HepG2 (cell line): Measurements from ENCODE around the gene EIF3L. TPM values are rescaled to one million over a fixed set of nuclear protein-coding genes. Genes with fewer than 3 reads are reported as not detected.

ENCODE experiments used
- AFF4 ChIP-seq: sonication (generic); formaldehyde crosslinking; IDR thresholded peaks from 2 replicates; pipeline ENCODE4 v1.4.0; 2020; ENCODE audit warnings: missing genetic modification reagents
- ATF2 ChIP-seq: sonication (generic); formaldehyde crosslinking; IDR thresholded peaks from 2 replicates; pipeline ENCODE4 v1.4.0; 2020; ENCODE audit warnings: missing genetic modification reagents
- DZIP1 ChIP-seq: sonication (generic); formaldehyde crosslinking; IDR thresholded peaks from 2 replicates; pipeline ENCODE4 v1.5.0; 2020; ENCODE audit warnings: mild to moderate bottlenecking, missing genetic modification reagents
- HMGXB4 ChIP-seq, 2 experiments: sonication (generic) in 1 of 2; formaldehyde crosslinking in 1 of 2; IDR thresholded peaks; 2 replicates each; pipeline versions ENCODE4 v1.4.0 to v1.6.1; 2018 to 2020; ENCODE audit warnings: missing genetic modification reagents in 2 of 2, borderline replicate concordance in 1 of 2, low read depth in 1 of 2, mild to moderate bottlenecking in 1 of 2, missing biosample characterization in 1 of 2
- HNRNPLL ChIP-seq: fragments of 200-400 bp; formaldehyde crosslinking; IDR thresholded peaks from 2 replicates; pipeline ENCODE4 v1.6.1; 2017; ENCODE audit warnings: mild to moderate bottlenecking, low read depth, low read length; ENCODE audit not compliant: poor library complexity, severe bottlenecking
- RBFOX2 ChIP-seq: fragments of 200-400 bp; formaldehyde crosslinking; IDR thresholded peaks from 2 replicates; pipeline ENCODE4 v1.6.1; 2017; ENCODE audit warnings: low read depth, mild to moderate bottlenecking, low read length
- ZBTB38 ChIP-seq: sonication (generic); formaldehyde crosslinking; IDR thresholded peaks from 2 replicates; pipeline ENCODE4 v1.5.1; 2020; ENCODE audit warnings: mild to moderate bottlenecking, missing genetic modification reagents
- ZBTB4 ChIP-seq: sonication (generic); formaldehyde crosslinking; IDR thresholded peaks from 2 replicates; pipeline ENCODE4 v1.4.0; 2020; ENCODE audit warnings: missing genetic modification reagents, mild to moderate bottlenecking, borderline replicate concordance
- ZNF326 ChIP-seq: sonication (generic); formaldehyde crosslinking; IDR thresholded peaks from 2 replicates; pipeline ENCODE4 v1.4.0; 2020; ENCODE audit warnings: missing genetic modification reagents, borderline replicate concordance
- ZNF512B ChIP-seq: sonication (generic); formaldehyde crosslinking; IDR thresholded peaks from 2 replicates; pipeline ENCODE4 v1.5.1; 2020; ENCODE audit warnings: missing genetic modification reagents, mild to moderate bottlenecking, borderline replicate concordance
- polyA plus RNA-seq, 8 experiments: library from polyadenylated mRNA; depleted of rRNA in 3 of 8; stranded (reverse) in 7 of 8; unstranded in 1 of 8; fragments of >200 nt; fragmentation: Illumina TruSeq in 4 of 8; extraction: Trizol in 4 of 8; gene quantifications; 2 replicates each; pipeline versions ENCODE4 v1.2.1 to v1.2.3, GENCODE V29; 2011 to 2016; ENCODE audit warnings: low read depth in 4 of 8, missing spikeins in 1 of 8, mixed read lengths in 1 of 8; ENCODE audit not compliant: insufficient read depth in 1 of 8
- total RNA-seq, 5 experiments: library from RNA; depleted of rRNA; stranded (reverse); fragments of >200 nt; fragmentation: Illumina TruSeq; extraction: Trizol; gene quantifications; 2 replicates each; pipeline ENCODE4 v1.2.3, GENCODE V29; 2016; ENCODE audit warnings: low read depth in 1 of 5

The EIF3L gene
- total and polyA plus RNA-seq, 2 of the 13 experiments (the other 11 are each of a cell fraction or from before 2014, with no cell fraction given): 514 to 793 TPM

- TF ChIP-seq DZIP1 (CRISPR knock-in tag): no peak
- TF ChIP-seq RBFOX2: peak; percentile 55; the same call in 1 of the 2 replicates
- TF ChIP-seq ZBTB38: no peak
- peak; percentile 70; the same call in 1 of the 2 replicates for TF ChIP-seq ZNF326 (CRISPR knock-in tag)
- no peak for TF ChIP-seq HMGXB4 (CRISPR knock-in tag; IDR thresholded peaks at IDR 0.05; ENCODE audit: borderline replicate concordance in 1 of 2, low read depth in 1 of 2)
- no peak for TF ChIP-seq ZBTB4
- TF ChIP-seq ZNF512B: no peak
- no peak for TF ChIP-seq HNRNPLL
- no peak for TF ChIP-seq ATF2 (CRISPR knock-in tag)
- TF ChIP-seq AFF4 (CRISPR knock-in tag): no peak
These were observed 39.4 kb upstream of the EIF3L start (continued) for GRCh38 chr22:37809672-37810333.
